GM21737 (cell line): ENCODE measurements around the gene IRAK3.
"Not testable (repeated sequence)": the region's sequence is repeated elsewhere in the genome, so short reads cannot be mapped to it uniquely, and the experiment has no call there.

Experiments
- ATAC-seq: cut with Tn5 transposase; IDR thresholded peaks from one replicate; pipeline ENCODE4 v1.9.1; 2021; ENCODE audit warnings: mild to moderate bottlenecking, moderate library complexity; ENCODE audit not compliant: unreplicated experiment

The IRAK3 gene

DNA sequence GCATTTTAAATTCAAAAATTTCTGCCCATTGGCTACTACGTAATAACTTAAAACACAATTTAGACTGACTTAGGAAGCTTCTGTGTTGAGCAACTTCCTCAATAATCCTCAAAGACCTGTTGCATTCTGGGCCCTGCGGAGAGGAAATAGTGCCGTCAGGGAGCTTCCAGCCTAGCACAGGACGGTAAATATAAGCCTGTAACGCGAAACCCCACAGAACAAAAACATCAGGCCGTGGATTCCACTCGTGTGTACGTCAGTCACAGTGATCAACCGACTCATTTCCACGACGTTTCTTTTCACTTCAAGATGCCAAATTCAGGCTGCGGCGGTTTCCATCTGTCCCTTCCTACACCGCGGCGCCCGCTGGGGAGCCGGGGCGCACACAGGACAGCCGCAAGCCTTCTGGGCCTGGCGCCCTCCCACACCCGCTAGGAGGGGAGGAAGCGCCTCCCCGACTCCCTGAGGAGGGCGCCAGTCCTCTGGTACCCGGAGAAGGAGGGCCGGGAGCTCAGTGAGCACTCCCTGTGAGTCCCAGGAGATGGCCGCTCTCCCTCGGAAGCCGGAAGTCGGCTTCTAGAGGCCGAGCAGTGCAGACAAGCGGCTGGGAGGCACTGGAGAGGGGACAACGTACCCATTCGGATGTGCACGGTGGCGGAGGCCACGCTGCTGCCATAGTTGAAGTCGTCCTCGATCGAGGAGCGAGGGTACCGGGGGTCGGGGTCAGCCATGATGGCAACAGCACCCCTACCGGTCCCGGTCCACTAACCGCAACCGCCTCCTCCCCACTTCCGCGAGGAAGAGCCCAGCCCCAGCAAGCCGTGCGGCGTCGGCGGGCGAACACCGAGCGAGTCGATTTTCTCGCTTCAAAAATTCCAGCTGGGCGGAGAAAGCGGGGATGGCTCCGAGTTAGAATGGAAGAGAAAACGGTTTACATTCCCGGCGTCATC is 19.5 kb upstream of the IRAK3 start, which contains the start of gene TMBIM4:
Gene TMBIM4 (minus strand): TSS at position 776 of the 950 bp plus-strand sequence. CDS start 45 bp downstream, at position 731.
- ATAC-seq: peak; percentile 85

DNA sequence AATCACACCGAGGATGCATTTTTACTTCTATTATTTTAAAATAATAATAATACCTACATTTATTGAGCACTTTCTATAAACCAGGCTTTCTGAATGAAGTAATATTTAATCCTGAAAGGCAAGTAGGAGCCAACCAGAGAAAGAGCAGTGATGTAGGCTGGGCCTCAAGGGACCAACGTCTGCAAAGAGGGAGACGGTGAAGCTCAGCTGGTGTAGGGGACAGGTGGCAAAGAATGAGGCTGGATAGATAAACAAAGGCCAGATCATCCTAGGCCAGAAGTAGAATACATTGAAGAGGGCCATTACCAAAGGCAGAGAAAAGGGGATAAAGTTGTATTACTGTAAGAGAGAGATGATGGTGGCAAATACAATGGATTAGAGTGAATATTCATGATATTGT is 18.4 kb upstream of the IRAK3 start:
- ATAC-seq: no peak

DNA sequence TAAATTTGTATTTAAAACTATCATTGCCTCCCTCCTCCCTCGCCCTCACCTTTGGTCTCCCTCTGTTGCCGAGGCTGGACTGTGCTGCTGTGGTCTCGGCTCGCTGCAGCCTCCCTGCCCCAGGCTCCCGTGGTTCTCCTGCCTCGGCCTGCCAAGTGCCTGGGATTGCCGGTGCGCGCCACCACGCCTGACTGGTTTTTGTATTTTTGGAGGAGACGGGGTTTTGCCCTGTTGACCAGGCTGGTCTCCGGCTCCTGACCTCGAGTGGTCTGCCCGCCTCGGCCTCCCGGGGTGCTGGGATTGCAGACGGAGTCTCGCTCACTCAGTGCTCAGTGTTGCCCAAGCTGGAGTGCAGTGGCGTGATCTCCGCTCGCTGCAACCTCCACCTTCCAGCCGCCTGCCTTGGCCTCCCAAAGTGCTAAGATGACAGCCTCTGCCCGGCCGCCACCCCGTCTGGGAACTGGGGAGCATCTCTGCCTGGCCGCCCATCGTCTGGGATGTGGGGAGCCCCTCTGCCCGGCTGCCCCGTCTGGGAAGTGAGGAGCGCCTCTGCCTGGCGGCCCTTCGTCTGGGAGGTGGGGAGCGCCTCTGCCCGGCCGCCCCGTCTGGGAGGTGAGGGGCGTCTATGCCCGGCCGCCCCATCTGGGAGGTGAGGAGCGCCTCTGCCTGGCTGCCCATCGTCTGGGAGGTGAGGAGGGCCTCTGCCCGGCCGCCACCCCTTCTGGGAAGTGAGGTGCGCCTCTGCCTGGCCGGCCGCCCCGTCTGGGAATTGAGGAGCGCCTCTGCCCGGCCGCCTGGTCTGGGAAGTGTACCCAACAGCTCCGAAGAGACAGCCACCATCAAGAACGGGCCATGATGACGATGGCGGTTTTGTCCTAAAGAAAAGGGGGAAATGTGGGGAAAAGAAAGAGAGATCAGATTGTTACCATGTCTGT is 14.4 kb upstream of the IRAK3 start:
- not testable (repeated sequence) for ATAC-seq

DNA sequence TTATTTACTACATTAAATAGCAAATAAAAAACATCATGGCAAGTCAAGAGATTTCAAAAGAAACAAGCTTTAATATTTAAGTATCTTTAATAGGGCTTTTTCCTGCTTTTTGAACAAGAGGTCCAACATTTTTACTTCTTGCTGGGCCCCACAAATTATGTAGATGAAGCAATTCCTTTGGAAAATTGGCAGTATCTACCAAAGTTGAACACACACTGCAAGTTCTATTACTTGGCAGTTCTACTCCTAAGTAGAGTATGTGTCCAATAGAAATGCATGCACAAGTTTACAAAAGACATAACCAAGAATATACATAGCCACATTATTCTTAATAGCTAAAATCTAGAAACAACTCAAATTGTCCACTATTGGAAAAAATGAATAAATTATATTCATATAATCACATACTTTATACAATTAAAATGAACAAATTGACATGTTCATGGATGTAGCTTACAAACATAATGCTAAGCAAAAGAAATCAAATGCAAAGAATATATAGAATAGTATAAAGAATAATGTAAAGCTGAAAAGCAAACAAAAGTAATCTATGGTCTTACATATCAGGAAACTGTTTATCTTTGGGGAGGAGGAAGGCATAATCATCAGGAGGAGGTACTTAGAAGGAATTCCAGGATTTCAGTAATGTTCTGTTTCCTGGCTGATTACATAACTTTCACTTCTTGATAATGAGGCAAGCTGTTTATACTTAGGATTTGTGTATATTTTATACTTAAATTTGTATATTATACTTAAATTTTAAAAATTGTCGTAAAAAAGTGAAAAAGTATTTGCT is 12.7 kb upstream of the IRAK3 start:
- no peak for ATAC-seq

DNA sequence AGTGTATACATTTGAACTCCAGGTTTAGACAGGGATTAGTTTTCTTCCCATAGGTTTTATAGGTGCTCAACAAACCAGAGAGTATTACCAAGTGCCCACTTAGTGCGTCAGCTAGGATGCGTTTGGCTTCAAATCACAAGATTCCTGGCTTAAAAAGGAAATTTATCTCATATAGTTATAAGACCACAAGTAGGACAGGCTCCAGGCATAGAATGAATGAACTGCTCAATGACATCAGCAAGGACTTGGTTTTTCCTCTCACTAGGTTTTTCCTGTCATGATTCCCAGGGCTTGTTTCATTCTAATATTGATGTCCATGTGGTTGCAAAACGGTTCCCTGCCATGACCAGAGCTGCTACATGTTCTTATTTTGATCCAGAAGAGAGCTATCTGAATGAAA is 6.1 kb upstream of the IRAK3 start:
- no peak for ATAC-seq

DNA sequence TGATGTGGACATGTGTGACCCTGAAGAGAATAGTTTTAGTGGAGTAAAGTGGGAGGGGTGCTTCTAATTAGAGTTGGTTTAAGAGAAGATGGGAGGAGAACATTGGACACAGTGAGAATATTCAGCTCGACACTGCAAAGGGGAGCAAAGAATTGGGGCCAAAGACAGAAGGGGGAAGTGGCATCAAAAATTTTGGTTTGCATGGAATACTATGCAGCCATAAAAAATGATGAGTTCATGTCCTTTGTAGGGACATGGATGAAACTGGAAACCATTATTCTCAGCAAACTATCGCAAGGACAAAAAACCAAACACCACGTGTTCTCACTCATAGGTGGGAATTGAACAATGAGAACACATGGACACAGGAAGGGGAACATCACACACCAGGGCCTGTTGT is 4.2 kb upstream of the IRAK3 start:
- not testable (repeated sequence) for ATAC-seq

DNA sequence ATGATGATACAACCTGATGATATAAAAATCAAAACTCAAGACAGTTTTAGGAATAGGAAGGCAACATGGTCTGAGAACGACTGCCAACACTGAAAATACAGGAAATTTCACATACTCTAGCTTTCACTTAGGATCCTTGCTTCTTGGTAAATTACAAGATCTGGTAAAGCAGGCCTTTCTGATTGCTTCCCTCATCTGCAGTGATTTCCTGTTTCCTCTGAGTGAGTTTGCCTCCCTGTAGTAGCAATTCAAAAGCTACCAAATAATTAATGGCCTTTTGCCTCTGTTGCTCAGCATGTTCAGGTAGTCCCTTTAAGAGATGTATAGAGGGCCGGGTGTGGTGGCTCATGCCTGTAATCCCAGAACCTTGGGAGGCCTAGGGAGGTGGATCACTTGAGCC is 2.0 kb upstream of the IRAK3 start:
- no peak for ATAC-seq

DNA sequence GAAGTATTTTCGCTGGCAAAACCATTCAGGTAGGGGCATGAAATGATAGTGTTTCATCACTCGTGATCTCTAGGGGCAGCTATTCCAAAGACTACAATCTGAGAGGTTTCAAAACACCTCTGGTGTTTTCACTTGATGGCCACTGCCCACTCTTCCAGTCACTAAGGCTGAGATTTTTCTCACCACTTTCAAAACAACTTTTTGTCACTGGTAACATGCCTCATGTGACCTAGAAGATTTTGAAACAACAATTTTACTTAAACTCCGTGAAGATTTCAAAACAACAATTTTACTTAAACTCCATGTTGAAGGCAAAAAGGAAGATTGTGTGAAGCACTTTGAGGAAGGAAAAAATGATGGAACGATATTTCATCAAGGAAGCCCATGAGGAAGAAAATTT is 1.2 kb upstream of the IRAK3 start:
- ATAC-seq: no peak

DNA sequence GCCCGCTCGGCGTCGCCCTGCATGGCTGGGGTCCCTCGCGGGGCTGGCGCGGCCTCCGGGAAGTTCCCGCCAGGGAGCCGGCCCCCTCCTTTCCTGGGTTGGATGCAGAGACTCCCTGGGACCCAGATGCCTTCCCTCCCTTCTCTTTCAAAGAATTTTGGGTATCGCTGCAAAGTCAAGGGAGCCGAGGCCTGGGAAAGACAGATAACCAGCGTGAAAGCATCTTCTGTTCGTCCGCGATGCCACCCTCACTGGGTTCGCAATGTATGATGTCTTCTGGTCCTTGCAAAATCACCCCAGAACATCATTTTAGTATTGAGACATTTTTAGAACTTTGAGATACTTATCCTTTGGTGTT is 451 bp downstream of the IRAK3 start:
- no peak for ATAC-seq

DNA sequence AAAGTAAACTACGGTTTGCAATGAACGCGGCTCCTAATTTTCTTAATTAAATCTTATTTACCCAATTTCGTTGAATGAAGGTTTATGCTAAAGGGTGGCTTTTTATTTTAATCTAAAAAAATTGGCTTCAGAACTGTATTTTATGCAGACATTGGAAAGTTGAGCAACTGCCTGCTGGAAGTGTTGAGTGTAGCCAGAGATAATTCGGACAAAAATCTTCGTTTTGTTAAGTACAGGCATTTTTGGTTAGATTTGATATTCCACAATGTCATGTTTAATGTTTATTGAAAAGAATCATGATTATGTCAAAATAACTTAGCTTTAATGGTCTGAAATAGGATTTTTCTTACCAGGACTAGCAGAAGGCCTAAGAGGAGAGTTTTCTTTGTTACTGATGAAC is 875 bp downstream of the IRAK3 start:
- no peak for ATAC-seq

DNA sequence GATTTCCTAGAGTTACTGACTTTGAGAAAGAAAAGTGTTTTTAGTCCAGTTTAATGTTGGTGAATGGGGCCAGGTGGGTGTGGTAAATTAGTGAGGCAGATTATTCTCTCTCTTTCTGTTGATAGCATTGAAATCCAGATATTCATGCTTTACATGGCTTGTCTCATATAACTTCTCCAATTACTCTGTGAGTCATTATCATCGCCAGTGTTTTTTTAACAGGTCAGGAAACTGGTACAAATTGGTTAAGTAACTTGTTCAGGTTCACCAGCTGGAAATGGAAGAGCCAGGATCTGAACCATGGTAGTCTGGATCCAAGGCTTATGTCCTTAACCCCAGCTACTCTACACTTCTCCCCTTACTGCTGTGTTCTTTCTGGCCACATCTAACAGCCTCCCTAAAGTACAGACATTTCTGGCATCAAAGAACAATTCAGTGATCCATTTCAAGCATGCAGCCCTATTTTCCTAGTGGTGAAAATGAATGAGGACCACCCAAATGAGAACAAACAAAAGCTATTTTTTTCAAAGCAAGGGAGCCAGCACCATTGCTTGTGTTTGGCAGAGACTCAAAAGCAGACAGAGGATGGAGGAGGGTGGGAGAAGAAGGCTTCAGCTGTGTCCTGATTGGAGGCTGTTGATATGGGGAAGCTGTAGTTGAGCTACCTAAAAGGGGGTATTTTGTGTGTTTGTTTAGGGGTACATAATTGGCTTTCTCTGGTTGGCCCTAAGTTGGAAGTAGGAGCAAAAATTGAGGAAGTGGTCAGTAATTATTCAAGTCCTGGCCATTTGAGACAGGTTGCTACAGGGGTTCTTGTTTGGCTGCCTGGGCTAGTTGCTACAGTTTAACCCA is 1.7 kb downstream of the IRAK3 start:
- ATAC-seq: no peak

DNA sequence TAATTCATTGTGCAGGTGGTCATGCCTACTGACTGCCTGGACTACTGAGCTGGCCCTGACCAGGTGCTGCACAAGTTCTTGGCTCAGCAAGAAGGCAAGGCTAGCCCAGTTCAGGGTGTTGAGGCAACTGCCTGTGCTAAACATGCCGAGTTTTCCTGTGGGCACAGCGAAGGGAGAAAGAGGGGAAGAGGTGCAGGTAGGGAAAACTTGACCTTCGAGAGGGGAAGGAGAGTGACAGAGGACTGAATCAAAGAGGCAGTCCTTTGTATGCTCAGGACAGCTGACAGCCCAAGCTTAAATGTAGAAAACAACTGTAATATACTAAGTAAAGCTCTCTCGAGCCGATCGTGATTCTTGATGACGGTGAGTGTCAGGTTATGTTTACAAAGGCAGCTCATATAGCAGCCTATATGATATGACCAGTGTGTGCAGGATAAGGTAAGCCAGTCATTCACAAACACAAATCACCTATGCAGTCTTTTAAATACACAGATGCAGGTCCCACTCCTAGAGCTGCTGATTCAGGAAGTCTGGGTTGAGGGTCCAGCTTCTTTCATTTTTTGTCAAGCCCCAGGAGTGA is 2.6 kb downstream of the IRAK3 start:
- ATAC-seq: no peak

DNA sequence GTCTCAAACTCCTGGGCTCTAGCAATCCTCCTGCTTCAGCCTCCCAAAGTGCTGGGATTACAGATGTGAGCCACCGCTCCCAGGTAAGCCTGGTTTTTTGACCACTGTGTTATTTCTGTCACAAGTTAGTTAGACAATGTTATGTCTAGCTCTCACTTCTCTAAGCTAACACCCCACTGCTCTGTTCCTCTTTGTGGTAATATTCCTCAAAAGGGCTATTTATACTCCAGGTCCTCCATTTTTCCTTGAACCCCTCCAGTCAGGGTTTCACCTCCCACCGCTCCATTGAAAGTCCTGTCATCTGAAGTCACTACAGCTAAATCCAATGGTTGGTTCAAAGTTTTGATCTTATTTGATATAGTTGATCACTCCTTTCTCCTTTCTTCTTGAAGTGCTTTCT is 5.1 kb downstream of the IRAK3 start:
- no peak for ATAC-seq

DNA sequence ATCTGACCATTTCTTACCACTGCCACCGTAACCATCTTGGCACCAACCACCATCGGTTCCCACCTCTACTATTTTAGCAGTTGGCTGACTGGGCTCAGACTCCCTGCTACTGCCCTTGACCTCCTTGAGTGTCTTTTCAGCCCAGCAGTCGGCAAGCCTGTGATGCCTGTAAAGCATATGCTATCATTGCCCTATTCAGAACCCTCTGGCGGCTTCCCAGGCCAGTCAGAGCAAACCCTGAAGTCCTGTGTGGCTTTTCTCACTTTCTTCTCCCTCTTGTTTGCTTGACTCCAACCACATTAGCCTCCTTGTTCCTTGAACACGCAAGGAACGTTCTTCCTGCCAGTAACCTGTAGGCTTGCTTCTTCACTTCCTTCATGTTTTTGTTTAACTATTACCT is 6.2 kb downstream of the IRAK3 start:
- no peak for ATAC-seq

DNA sequence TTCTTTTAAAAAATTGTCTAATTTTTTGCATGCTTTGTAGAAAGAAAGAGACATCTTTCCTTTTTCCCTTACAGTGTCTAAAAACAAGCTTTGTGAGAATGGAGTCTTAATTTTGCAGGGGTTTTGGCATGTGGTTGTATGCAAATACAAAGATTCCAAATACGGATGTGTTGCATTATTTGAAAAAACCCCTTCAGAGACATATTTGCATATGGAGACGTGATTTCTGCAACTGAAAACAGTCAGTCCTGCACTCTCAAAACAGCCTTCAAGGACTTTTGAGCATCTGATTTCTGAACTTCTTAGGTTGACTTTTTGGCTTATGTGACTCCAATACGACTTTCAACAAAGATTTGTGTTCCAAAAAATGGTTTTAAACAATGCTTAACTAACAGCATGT is 7.8 kb downstream of the IRAK3 start:
- ATAC-seq: peak; percentile 90

DNA sequence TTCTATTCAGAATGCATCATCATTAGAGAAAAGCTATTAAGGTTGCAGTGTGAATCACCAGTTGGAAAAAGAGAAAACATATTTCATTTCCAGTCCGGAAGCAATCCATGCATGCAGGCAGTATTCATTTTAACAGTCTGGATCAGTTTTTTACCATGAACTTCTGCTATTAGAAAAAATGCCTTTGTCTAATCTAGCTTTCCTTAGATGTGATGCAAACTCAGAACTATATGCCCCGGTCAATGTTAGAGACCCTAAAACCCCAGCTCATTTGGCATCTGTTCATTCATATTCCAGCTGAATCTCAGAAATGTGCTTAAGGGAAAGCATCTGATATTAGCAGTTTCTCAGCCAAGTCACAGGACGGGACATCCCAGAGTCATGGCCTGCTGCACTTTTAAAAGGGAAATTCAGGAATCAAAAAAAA is 8.5 kb downstream of the IRAK3 start:
- ATAC-seq: no peak

DNA sequence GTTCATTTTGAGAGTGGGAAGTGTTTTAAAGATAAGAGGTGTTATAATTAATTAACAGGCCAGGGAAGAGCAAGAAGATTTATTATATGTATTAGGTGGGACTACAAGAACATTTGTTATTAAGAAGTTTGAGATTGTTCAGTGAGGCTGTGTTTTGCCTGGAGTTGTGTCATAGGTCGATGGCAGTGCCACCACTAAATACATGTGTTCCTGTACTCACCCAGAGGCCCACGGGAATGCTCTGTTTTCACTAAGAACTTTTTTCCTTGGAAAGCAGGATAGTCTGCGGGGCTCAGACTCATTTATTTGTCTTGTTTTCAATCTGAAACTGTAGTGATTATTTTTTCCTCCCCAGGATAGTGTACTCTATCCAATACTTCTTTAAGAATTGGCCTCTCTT is 10.1 kb downstream of the IRAK3 start:
- no peak for ATAC-seq

DNA sequence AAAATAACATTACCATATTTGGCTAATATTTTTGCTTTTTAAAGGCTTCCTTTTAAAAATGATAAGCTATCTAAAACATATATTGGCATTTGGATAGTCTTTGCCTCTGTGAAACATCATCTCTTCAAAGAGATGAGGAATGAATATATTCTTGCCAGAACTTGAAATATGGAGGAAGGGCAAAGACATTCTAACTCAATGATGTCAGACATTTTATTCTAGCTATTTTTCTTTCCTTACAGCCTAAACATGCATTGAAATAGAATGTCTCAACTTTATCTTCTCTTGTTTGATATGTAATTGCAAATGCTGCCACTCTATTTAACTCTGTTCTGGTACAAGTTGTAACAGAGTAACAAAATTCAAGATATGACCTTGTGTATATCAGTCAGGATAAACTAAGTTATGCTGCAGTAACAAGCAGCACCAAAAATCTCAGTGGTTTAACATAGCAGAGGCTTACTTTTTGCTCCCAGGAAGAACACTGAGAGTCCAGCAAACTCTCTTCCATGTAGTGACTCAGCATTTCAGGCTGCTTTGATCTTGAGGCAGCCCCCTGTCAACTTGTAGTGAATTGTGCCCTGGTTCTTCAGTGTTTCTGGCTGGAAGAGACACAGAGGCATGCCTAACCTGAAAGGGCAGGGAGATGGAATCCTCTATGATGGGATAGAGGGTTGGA is 11.0 kb downstream of the IRAK3 start:
- ATAC-seq: no peak

DNA sequence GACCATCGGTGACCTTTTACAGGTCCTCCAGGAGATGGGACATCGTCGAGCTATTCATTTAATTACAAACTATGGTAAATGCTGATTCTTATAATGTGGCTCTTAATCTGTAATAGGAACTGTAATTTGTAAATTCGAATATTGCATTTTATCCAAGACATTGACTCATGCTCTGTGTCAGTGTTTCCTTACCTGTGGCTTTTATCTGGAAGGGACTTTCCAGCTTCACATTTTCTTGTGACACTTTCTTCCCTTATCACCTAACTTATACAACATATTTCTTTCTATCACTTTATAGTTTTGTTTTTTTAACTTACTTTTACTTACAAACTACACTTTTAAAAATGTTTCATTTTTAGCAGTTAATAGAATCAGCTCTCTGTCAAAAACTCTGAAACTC is 14.8 kb downstream of the IRAK3 start:
- ATAC-seq: no peak
